OCI-LY7 (cell line): Measurements from ENCODE around the gene SLC25A21.

Experiments
- EZH2phosphoT487 ChIP-seq: fragments of 200-600 bp; sonication (generic); IDR thresholded peaks from 2 replicates; pipeline ENCODE4 v1.6.1; 2018; ENCODE audit warnings: low read depth, borderline replicate concordance, mild to moderate bottlenecking, mixed run types, antibody characterized with exemption, low read length, moderate library complexity, mixed read lengths
- TF ChIP-seq, protein P1 (sequence below): fragments of 200-600 bp; sonication (generic); conservative IDR thresholded peaks from 2 replicates; pipeline ENCODE4 v1.5.1; 2014; ENCODE audit warnings: mild to moderate bottlenecking, antibody characterized with exemption, low read length, moderate library complexity, mixed read lengths

DNA sequence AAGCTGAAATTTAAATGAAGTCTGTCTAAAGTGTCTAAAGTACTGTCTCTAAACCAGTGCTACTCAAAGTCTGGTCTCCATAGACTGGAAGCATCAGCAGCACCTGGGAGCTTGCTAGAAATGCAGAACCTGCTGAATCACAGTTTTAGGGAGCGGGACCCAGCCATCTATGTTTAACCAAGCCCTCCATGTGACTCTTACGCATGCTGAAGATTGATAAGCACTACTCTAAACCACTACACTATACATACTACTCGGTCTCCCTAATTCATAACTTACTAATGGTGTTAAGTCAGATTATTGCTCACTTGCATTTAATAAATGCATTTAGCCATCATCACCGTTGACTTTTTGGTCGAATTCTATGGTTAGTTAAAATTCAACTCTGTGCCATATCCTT lies 88.8 kb downstream of the SLC25A21 start:
- TF ChIP-seq, protein P1, sequence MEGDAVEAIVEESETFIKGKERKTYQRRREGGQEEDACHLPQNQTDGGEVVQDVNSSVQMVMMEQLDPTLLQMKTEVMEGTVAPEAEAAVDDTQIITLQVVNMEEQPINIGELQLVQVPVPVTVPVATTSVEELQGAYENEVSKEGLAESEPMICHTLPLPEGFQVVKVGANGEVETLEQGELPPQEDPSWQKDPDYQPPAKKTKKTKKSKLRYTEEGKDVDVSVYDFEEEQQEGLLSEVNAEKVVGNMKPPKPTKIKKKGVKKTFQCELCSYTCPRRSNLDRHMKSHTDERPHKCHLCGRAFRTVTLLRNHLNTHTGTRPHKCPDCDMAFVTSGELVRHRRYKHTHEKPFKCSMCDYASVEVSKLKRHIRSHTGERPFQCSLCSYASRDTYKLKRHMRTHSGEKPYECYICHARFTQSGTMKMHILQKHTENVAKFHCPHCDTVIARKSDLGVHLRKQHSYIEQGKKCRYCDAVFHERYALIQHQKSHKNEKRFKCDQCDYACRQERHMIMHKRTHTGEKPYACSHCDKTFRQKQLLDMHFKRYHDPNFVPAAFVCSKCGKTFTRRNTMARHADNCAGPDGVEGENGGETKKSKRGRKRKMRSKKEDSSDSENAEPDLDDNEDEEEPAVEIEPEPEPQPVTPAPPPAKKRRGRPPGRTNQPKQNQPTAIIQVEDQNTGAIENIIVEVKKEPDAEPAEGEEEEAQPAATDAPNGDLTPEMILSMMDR: no peak
- TF ChIP-seq EZH2phosphoT487: no peak
